Psoas muscle (tissue), 8 donors: Measurements from ENCODE around the gene MCOLN3. TPM values are rescaled to one million over a fixed set of nuclear protein-coding genes. Genes with fewer than 3 reads are reported as not detected.

Source experiments
- ATAC-seq, 4 donors: fragments of 200-7000 bp; cut with Tn5 transposase; one replicate each; pipeline ENCODE4 v1.9.1; 2020; ENCODE audit warnings: moderate library complexity in 3 of 4, mild to moderate bottlenecking in 2 of 4
- DNase-seq, 2 donors: peaks; one replicate each; pipeline ENCODE4 v3.0.0-alpha.2; 2020
- H3K27ac ChIP-seq: fragments of 200-600 bp; one replicate; pipeline ENCODE4 v1.8.0; 2022
- H3K27me3 ChIP-seq, 3 donors: fragments of 200-600 bp in 1 of 3; one replicate each; pipeline versions ENCODE4 v1.6.1 to v1.8.0; 2013 to 2022; ENCODE audit warnings: low read length in 2 of 3, mild to moderate bottlenecking in 2 of 3, moderate library complexity in 1 of 3; ENCODE audit not compliant: insufficient read depth in 3 of 3
- H3K36me3 ChIP-seq, 2 donors: fragments of 200-600 bp in 1 of 2; one replicate each; pipeline versions ENCODE4 v1.6.1 to v1.8.0; 2013 to 2022; ENCODE audit warnings: low read depth in 1 of 2, mild to moderate bottlenecking in 1 of 2, moderate library complexity in 1 of 2; ENCODE audit not compliant: insufficient read depth in 1 of 2
- H3K4me1 ChIP-seq: fragments of 200-600 bp; one replicate; pipeline ENCODE4 v1.8.0; 2022
- H3K4me3 ChIP-seq: fragments of 200-600 bp; one replicate; pipeline ENCODE4 v1.8.0; 2022; ENCODE audit warnings: mild to moderate bottlenecking
- H3K9me3 ChIP-seq: fragments of 200-600 bp; one replicate; pipeline ENCODE4 v1.8.0; 2022
- CTCF ChIP-seq: fragments of 200-600 bp; IDR thresholded peaks from one replicate; pipeline ENCODE4 v1.8.0; 2022; ENCODE audit warnings: antibody characterized with exemption
- WGBS, 3 donors: extraction: QIAGEN DNeasy Blood & Tissue Kit; methylation state at CpG; one replicate each; pipeline versions ENCODE4 v1.1.6 to v1.1.7; 2013; 5-methylcytosine and 5-hydroxymethylcytosine counted together
- intact Hi-C, 2 donors: fragments of 100-400 bp; cut with DNase I; formaldehyde crosslinking; loops; one replicate each; pipeline versions ENCODE4 v1.11.0 to v1.14.2; 2022
- polyA plus RNA-seq, 3 donors: library from polyadenylated mRNA; stranded (reverse); fragments of 200-250 nt; gene quantifications; one replicate each; pipeline ENCODE4 v1.2.3, GENCODE V29; 2013
- total RNA-seq, 4 donors: library from RNA; stranded (reverse); fragmentation: NEBNext Ultra II Directional in 2 of 4; extraction: Animal tissue kit (Norgen Biotek cat#: 25700) in 2 of 4; gene quantifications; one replicate each; pipeline versions ENCODE4 v1.2.1 to v1.2.4, GENCODE V29; 2021 to 2023
- donor health status: healthy with polysubstance abuse.
- donor health status: DM: no; HTN: no; CAD: no; lungs with moderate emphysema.
- donor health status: Bipolar disorder and iron deficiency.
- donor health status: healthy.
- donor health status: DM: yes; HTN: yes; CAD: no.
- donor health status: DM: no; HTN: no; CAD: no.
- donor health status: DM: no; HTN: no; CAD: no.
- donor health status: DM: yes; HTN: yes; CAD: no.

Gene MCOLN3
- total and polyA plus RNA-seq, 7 donors, result 0.06 to 0.62 (median 0.32) TPM; not detected in 3

GRCh38 chr1:85062425-85063026 lies 14.2 kb upstream of the MCOLN3 start:
- ATAC-seq, result peak in 3 of 4 donors; percentile 8 to 39 (median 14)
- intact Hi-C loops, result loop anchor here in 1 of 2 donors (10.0 kb wide), 1 partner anchor 192 kb away; the partner anchor contains the start of gene C1orf52
- Histone ChIP-seq H3K27me3 (no peaks in the 10 kb centered on the region), H3K4me1 (no peaks in the 10 kb centered on the region), H3K27ac (no peak overlapping the region), H3K4me3 (peak overlapping the region; percentile 75), H3K9me3 (no peaks in the 10 kb centered on the region), H3K36me3 (no peaks in the 10 kb centered on the region)
- 29 to 35% (median 31%) methylated on average over 7 of the region's 7 CpGs for WGBS, 3 donors
- no peak for DNase-seq
- TF ChIP-seq CTCF, result no peak

GRCh38 chr1:85061711-85062424 lies 13.6 kb upstream of the MCOLN3 start:
- 2 to 4% (median 4%) methylated on average over 25 of the region's 25 CpGs for WGBS, 3 donors
- H3K4me1 ChIP-seq, result no peaks in the 10 kb centered on the region
- DNase-seq (peak; percentile 78 to 85), ATAC-seq (peak; percentile 100)
- no peak overlapping the region for H3K27ac ChIP-seq
- H3K36me3 ChIP-seq, result no peaks in the 10 kb centered on the region
- no peaks in the 10 kb centered on the region for H3K9me3 ChIP-seq
- peak overlapping the region; percentile 75 for H3K4me3 ChIP-seq
- TF ChIP-seq CTCF, result no peak
- no peaks in the 10 kb centered on the region for H3K27me3 ChIP-seq
- intact Hi-C loops, result loop anchor here in 1 of 2 donors (10.0 kb wide), 1 partner anchor 193 kb away; the partner anchor contains the start of gene C1orf52

- 58 to 73% (median 60%) methylated on average over 2 of the region's 2 CpGs for WGBS, 3 donors
- no peak for DNase-seq
- Histone ChIP-seq H3K27me3 (no peaks in the 10 kb centered on the region), H3K9me3 (no peaks in the 10 kb centered on the region), H3K4me3 (no peak overlapping the region), H3K4me1 (no peaks in the 10 kb centered on the region), H3K36me3 (no peaks in the 10 kb centered on the region), H3K27ac (no peak overlapping the region)
- intact Hi-C loops, result loop anchor here in 1 of 2 donors (10.0 kb wide), 1 partner anchor 195 kb away; the partner anchor contains the start of gene C1orf52
- no peak for TF ChIP-seq CTCF
- no peak for ATAC-seq
Measured at GRCh38 chr1:85060038-85060437, 11.7 kb upstream of the MCOLN3 start.

- intact Hi-C loops, result no loop called here
- H3K9me3 ChIP-seq, result no peaks in the 10 kb centered on the region
- no peak overlapping the region for H3K4me3 ChIP-seq
- WGBS, 3 donors, result 74 to 85% (median 81%) methylated on average over 2 of the region's 2 CpGs
- no peak overlapping the region for H3K27ac ChIP-seq
- no peaks in the 10 kb centered on the region for H3K27me3 ChIP-seq
- no peak for ATAC-seq
- no peak for DNase-seq
- no peak for TF ChIP-seq CTCF
- no peaks in the 10 kb centered on the region for H3K36me3 ChIP-seq
- H3K4me1 ChIP-seq, result no peaks in the 10 kb centered on the region
Measured at GRCh38 chr1:85059563-85059962, 11.3 kb upstream of the MCOLN3 start.
